K562 (cell line): Measurements from ENCODE around the gene ARL4D. TPM values are rescaled to one million over a fixed set of nuclear protein-coding genes. Genes with fewer than 3 reads are reported as not detected.

Source experiments
- ATAC-seq: fragments of 200-7000 bp; cut with Tn5 transposase; 3 replicates; pipeline ENCODE4 v1.9.1; 2020; ENCODE audit warnings: moderate library complexity
- BruUV-seq: library from RNA; stranded (reverse); fragments of 400-500 nt; replicated peaks from 2 replicates; lab custom pipeline; 2021; lab: Mats Ljungman, UMichigan
- CTCF ChIA-PET: fragments of 300-600 bp; formaldehyde crosslinking; extraction: SDS; loops from one replicate; lab custom pipeline; 2021; ENCODE audit warnings: low intra/inter-chr PET ratio; lab: Yijun Ruan, JAX
- POLR2A ChIA-PET: fragments of 300-600, 350-650 bp; sonication (Branson Sonifier 250); formaldehyde crosslinking; extraction: SDS; loops from one replicate; lab custom pipeline; 2021; ENCODE audit warnings: antibody characterized with exemption, inconsistent platforms; lab: Yijun Ruan, JAX
- DNase-seq, 4 experiments: peaks; one replicate each; pipeline versions ENCODE4 v3.0.0 to v3.0.0-alpha.2; 2011 to 2018; ENCODE audit warnings: low spot score in 3 of 4, mixed read lengths in 3 of 4; ENCODE audit errors: extremely low read depth in 1 of 4
- FAIRE-seq: peaks from 2 replicates; lab custom pipeline; 2011; peaks lifted over from hg19 to GRCh38; lab: Jason Lieb, UNC
- H2AFZ ChIP-seq: 2 replicates; pipeline ENCODE4 v1.6.0; 2011; ENCODE audit warnings: low read depth, low read length, control low read depth, inconsistent platforms
- H3K27ac ChIP-seq: fragments of 200-600 bp; 3 replicates; pipeline ENCODE4 v1.8.0; 2011; ENCODE audit warnings: low read depth, mild to moderate bottlenecking, control low read depth, inconsistent platforms, low read length, moderate library complexity, mixed read lengths; ENCODE audit errors: extremely low read depth
- H3K27me3 ChIP-seq, 2 experiments: fragments of 300-600 bp in 1 of 2; 2 replicates in 1 of 2; 3 replicates in 1 of 2; pipeline versions ENCODE4 v1.6.0 to v1.8.0; 2011; ENCODE audit warnings: inconsistent platforms in 2 of 2, low read length in 2 of 2, mild to moderate bottlenecking in 1 of 2, mixed read lengths in 1 of 2, moderate library complexity in 1 of 2; ENCODE audit not compliant: control insufficient read depth in 2 of 2, insufficient read depth in 2 of 2
- H3K36me3 ChIP-seq: fragments of 300-600 bp; 3 replicates; pipeline ENCODE4 v1.8.0; 2011; ENCODE audit warnings: mild to moderate bottlenecking, low read length, inconsistent platforms; ENCODE audit not compliant: control insufficient read depth, insufficient read depth
- H3K4me1 ChIP-seq, 2 experiments: fragments of 200-600 bp in 1 of 2; replicated peaks in 1 of 2; 2 replicates in 1 of 2; 3 replicates in 1 of 2; pipeline versions ENCODE4 v1.5.1 to v1.8.0; 2011; ENCODE audit warnings: inconsistent platforms in 2 of 2, low read length in 2 of 2, mild to moderate bottlenecking in 1 of 2, mixed read lengths in 1 of 2, moderate library complexity in 1 of 2; ENCODE audit not compliant: control insufficient read depth in 2 of 2, insufficient read depth in 2 of 2
- H3K4me2 ChIP-seq: 2 replicates; pipeline ENCODE4 v1.6.1; 2011; ENCODE audit warnings: low read length, control low read depth, inconsistent platforms, mixed read lengths; ENCODE audit not compliant: insufficient read depth
- H3K4me3 ChIP-seq: fragments of 200-600 bp; sonication (generic), shearing (Covaris generic); 2 replicates; pipeline ENCODE4 v1.5.1; 2016; ENCODE audit warnings: control low read depth, inconsistent platforms
- H3K79me2 ChIP-seq: fragments of 200-600 bp; 3 replicates; pipeline ENCODE4 v1.8.0; 2011; ENCODE audit warnings: low read length, inconsistent platforms; ENCODE audit not compliant: control insufficient read depth, insufficient read depth
- H3K9ac ChIP-seq, 2 experiments: 2 replicates each; pipeline versions ENCODE4 v1.6.0 to v1.6.1; 2011; ENCODE audit warnings: low read depth in 2 of 2, low read length in 2 of 2, control low read depth in 1 of 2, inconsistent platforms in 1 of 2, mild to moderate bottlenecking in 1 of 2, mixed read lengths in 1 of 2; ENCODE audit not compliant: insufficient read depth in 1 of 2
- H3K9me1 ChIP-seq: one replicate; pipeline ENCODE4 v1.6.0; 2011; ENCODE audit warnings: inconsistent platforms, mild to moderate bottlenecking, low read length, moderate library complexity; ENCODE audit not compliant: control insufficient read depth, insufficient read depth
- H3K9me3 ChIP-seq: replicated peaks from 2 replicates; pipeline ENCODE4 v1.5.1; 2011; ENCODE audit warnings: low read depth, low read length, inconsistent platforms; ENCODE audit not compliant: control insufficient read depth, insufficient read depth
- H4K20me1 ChIP-seq: replicated peaks from 2 replicates; pipeline ENCODE4 v1.6.1; 2011; ENCODE audit warnings: low read length, inconsistent platforms, mixed read lengths; ENCODE audit not compliant: control insufficient read depth, insufficient read depth
- ARID1B ChIP-seq: fragments of 450-650 bp; IDR thresholded peaks from 2 replicates; pipeline ENCODE4 v1.6.1; 2016; ENCODE audit warnings: antibody characterized with exemption, mild to moderate bottlenecking, inconsistent platforms
- CCAR2 ChIP-seq: fragments of 200-400 bp; formaldehyde crosslinking; IDR thresholded peaks from 2 replicates; pipeline ENCODE4 v1.6.1; 2017; ENCODE audit warnings: mild to moderate bottlenecking, low read depth, low read length
- JUN ChIP-seq, 2 experiments: sonication (generic) in 1 of 2; formaldehyde crosslinking in 1 of 2; IDR thresholded peaks; 2 replicates each; pipeline versions ENCODE4 v1.6.1 to v1.8.0; 2012 to 2022; ENCODE audit warnings: borderline replicate concordance in 2 of 2, mild to moderate bottlenecking in 2 of 2, improper control_type of control experiment in 1 of 2, low read depth in 1 of 2, low read length in 1 of 2, missing genetic modification reagents in 1 of 2
- LCOR ChIP-seq: sonication (generic); formaldehyde crosslinking; IDR thresholded peaks from 2 replicates; pipeline ENCODE4 v1.8.0; 2022; ENCODE audit warnings: mild to moderate bottlenecking, missing genetic modification reagents
- TFAP4 ChIP-seq: sonication (generic); formaldehyde crosslinking; IDR thresholded peaks from 2 replicates; pipeline ENCODE4 v1.8.0; 2022; ENCODE audit warnings: missing genetic modification reagents, mild to moderate bottlenecking, moderate library complexity, borderline replicate concordance
- WGBS: fragments of 100-300 bp; shearing (Covaris generic); methylation state at CpG from one replicate; pipeline ENCODE4 v1.1.6; 2016; ENCODE audit warnings: low coverage, mixed read lengths; ENCODE audit not compliant: insufficient coverage; ENCODE audit errors: missing lambda C conversion rate; 5-methylcytosine and 5-hydroxymethylcytosine counted together
- in situ Hi-C: fragments of 300-500 bp; cut with MboI; formaldehyde crosslinking; loops from 4 replicates; pipeline ENCODE4 v1.15.0; 2018; ENCODE audit warnings: inconsistent platforms, mixed read lengths
- intact Hi-C: fragments of 100-400 bp; cut with micrococcal nuclease; formaldehyde crosslinking; loops from 2 replicates; pipeline ENCODE4 v1.14.2; 2022
- polyA plus RNA-seq, 8 experiments: library from polyadenylated mRNA; depleted of rRNA in 4 of 8; stranded (reverse) in 5 of 8; unstranded in 3 of 8; fragments of >200 nt; fragmentation: Nextera tagmentation in 2 of 8; fragmentation: Illumina TruSeq in 1 of 8; extraction: Ambion mirVana in 2 of 8; extraction: Trizol in 1 of 8; gene quantifications; 2 replicates each; pipeline versions ENCODE4 v1.2.1 to v1.2.3, GENCODE V29; 2011 to 2014; ENCODE audit warnings: inconsistent platforms in 1 of 8, missing spikeins in 1 of 8
- total RNA-seq, 7 experiments: library from RNA; depleted of rRNA in 6 of 7; stranded (reverse); fragments of >200 nt in 6 of 7; fragmentation: Illumina TruSeq in 2 of 7; extraction: Trizol in 2 of 7; gene quantifications; 2 replicates each; pipeline versions ENCODE4 v1.2.1 to v1.2.3, GENCODE V29; 2011 to 2021; ENCODE audit warnings: low replicate concordance in 1 of 7
- TF ChIP-seq, protein P1 (sequence below): fragments of 450-650 bp; IDR thresholded peaks from 2 replicates; pipeline ENCODE4 v1.6.1; 2016; ENCODE audit warnings: mild to moderate bottlenecking, moderate library complexity

Gene ARL4D
- total and polyA plus RNA-seq, 9 of the 15 experiments (the other 6 are each of a cell fraction or from before 2014, with no cell fraction given), result 0.07 to 0.53 (median 0.28) TPM; not detected in 1

DNA sequence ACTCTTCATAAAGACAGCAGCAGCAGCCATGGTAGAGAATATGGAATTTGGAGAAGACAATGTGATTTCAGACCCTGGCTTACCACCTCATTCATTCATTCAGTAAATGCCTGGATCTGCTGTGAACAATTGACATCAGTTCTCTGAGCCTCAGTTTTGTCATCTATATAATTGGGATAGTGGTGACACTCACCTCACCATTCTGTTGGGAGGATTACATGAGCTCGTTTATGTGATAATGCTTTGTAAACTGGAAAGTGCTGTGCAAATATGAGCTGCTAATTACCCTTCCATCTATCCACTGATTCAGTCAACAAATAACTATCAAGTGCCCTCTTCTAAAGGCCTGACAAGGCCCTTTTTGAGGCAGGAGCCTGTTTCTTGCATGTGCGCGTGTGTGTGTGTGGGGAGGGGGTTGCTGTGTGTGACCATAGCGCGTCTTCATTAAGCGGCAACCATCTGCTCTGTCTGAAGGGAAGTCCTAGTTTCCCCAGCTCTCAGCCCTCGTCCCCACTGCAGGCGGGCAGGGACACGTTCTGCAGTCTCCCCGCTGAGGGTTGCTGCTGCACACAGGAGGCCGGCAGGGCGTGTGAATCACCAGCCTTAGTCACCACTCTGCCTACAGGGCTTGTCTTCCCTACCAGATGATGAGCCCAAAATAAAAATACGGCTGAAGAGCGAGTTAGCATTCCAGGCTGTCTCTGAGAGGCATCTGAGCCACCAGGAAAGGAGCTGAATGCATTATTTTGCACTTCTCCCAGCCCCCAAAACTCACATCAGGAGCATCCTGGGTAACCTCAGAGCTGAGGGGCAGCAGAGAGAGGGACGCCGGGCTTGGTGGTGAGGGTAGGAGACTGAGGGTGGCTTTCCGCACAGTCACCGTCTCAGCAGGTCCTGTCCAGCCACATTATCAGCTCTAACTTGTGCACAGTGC is 19.9 kb downstream of the ARL4D start:
- no peaks in the 10 kb centered on the region for H3K79me2 ChIP-seq
- POLR2A ChIA-PET, result interaction anchor here (0.6 to 1.8 kb wide), 6 partner anchors 12 to 1011 kb away, joined by 3 to 5 read pairs (median 3); partner anchors contain the start of gene ARL4D
- CTCF ChIA-PET, result no interaction called here
- H2AFZ ChIP-seq, result 0 out of 2 replicates have a peak overlapping the region, but pooled peaks have one; percentile 17
- in situ Hi-C loops (no loop called here), intact Hi-C loops (no loop called here)
- peaks cover 27 to 32% of the 10 kb centered on the region in 2 experiments; a peak in 4 of 5 replicates for H3K27me3 ChIP-seq
- no peak overlapping the region; a peak in 1 of 4 replicates for H3K9ac ChIP-seq
- no peak overlapping the region for H3K4me3 ChIP-seq
- peaks cover 0 to 10% of the 10 kb centered on the region in 2 experiments; a peak in 2 of 5 replicates for H3K4me1 ChIP-seq
- FAIRE-seq, result no peak
- no peaks in the 10 kb centered on the region for H3K9me1 ChIP-seq
- no peaks in the 10 kb centered on the region for H3K36me3 ChIP-seq
- BruUV-seq, result no TSS peak
- no peak overlapping the region for H3K27ac ChIP-seq
- peak; percentile 71 for ATAC-seq
- H3K9me3 ChIP-seq, result no peaks in the 10 kb centered on the region
- no peaks in the 10 kb centered on the region for H4K20me1 ChIP-seq
- peak overlapping the region; percentile 40; the same call in 1 of the 2 replicates for H3K4me2 ChIP-seq
- WGBS, result 7% methylated on average over 18 of the region's 18 CpGs
- DNase-seq, result peak in 2 of 4 experiments; percentile 15 to 21
- TF ChIP-seq ARID1B (peak; percentile 12; the same call in 1 of the 2 replicates), TFAP4 (CRISPR knock-in tag) (peak; percentile 20; the same call in 1 of the 2 replicates), CCAR2 (no peak), JUN (IDR thresholded peaks at IDR 0.05; ENCODE audit: borderline replicate concordance, low read depth, low read length) (peak; percentile 60; the same call in 1 of the 2 replicates), JUN (CRISPR knock-in tag; IDR thresholded peaks at IDR 0.05; ENCODE audit: borderline replicate concordance) (no peak), LCOR (CRISPR knock-in tag) (0 out of 2 replicates have a peak, but pooled peaks have one; percentile 31)
- TF ChIP-seq, protein P1, sequence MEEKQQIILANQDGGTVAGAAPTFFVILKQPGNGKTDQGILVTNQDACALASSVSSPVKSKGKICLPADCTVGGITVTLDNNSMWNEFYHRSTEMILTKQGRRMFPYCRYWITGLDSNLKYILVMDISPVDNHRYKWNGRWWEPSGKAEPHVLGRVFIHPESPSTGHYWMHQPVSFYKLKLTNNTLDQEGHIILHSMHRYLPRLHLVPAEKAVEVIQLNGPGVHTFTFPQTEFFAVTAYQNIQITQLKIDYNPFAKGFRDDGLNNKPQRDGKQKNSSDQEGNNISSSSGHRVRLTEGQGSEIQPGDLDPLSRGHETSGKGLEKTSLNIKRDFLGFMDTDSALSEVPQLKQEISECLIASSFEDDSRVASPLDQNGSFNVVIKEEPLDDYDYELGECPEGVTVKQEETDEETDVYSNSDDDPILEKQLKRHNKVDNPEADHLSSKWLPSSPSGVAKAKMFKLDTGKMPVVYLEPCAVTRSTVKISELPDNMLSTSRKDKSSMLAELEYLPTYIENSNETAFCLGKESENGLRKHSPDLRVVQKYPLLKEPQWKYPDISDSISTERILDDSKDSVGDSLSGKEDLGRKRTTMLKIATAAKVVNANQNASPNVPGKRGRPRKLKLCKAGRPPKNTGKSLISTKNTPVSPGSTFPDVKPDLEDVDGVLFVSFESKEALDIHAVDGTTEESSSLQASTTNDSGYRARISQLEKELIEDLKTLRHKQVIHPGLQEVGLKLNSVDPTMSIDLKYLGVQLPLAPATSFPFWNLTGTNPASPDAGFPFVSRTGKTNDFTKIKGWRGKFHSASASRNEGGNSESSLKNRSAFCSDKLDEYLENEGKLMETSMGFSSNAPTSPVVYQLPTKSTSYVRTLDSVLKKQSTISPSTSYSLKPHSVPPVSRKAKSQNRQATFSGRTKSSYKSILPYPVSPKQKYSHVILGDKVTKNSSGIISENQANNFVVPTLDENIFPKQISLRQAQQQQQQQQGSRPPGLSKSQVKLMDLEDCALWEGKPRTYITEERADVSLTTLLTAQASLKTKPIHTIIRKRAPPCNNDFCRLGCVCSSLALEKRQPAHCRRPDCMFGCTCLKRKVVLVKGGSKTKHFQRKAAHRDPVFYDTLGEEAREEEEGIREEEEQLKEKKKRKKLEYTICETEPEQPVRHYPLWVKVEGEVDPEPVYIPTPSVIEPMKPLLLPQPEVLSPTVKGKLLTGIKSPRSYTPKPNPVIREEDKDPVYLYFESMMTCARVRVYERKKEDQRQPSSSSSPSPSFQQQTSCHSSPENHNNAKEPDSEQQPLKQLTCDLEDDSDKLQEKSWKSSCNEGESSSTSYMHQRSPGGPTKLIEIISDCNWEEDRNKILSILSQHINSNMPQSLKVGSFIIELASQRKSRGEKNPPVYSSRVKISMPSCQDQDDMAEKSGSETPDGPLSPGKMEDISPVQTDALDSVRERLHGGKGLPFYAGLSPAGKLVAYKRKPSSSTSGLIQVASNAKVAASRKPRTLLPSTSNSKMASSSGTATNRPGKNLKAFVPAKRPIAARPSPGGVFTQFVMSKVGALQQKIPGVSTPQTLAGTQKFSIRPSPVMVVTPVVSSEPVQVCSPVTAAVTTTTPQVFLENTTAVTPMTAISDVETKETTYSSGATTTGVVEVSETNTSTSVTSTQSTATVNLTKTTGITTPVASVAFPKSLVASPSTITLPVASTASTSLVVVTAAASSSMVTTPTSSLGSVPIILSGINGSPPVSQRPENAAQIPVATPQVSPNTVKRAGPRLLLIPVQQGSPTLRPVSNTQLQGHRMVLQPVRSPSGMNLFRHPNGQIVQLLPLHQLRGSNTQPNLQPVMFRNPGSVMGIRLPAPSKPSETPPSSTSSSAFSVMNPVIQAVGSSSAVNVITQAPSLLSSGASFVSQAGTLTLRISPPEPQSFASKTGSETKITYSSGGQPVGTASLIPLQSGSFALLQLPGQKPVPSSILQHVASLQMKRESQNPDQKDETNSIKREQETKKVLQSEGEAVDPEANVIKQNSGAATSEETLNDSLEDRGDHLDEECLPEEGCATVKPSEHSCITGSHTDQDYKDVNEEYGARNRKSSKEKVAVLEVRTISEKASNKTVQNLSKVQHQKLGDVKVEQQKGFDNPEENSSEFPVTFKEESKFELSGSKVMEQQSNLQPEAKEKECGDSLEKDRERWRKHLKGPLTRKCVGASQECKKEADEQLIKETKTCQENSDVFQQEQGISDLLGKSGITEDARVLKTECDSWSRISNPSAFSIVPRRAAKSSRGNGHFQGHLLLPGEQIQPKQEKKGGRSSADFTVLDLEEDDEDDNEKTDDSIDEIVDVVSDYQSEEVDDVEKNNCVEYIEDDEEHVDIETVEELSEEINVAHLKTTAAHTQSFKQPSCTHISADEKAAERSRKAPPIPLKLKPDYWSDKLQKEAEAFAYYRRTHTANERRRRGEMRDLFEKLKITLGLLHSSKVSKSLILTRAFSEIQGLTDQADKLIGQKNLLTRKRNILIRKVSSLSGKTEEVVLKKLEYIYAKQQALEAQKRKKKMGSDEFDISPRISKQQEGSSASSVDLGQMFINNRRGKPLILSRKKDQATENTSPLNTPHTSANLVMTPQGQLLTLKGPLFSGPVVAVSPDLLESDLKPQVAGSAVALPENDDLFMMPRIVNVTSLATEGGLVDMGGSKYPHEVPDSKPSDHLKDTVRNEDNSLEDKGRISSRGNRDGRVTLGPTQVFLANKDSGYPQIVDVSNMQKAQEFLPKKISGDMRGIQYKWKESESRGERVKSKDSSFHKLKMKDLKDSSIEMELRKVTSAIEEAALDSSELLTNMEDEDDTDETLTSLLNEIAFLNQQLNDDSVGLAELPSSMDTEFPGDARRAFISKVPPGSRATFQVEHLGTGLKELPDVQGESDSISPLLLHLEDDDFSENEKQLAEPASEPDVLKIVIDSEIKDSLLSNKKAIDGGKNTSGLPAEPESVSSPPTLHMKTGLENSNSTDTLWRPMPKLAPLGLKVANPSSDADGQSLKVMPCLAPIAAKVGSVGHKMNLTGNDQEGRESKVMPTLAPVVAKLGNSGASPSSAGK, result 0 out of 2 replicates have a peak, but pooled peaks have one; percentile 26
